ENCODE data around the gene RIMKLA. TPM values are rescaled to one million over a fixed set of nuclear protein-coding genes. Genes with fewer than 3 reads are reported as not detected.

The RIMKLA gene
- total RNA-seq, 1 donor from 2014 or later, result 0.25 TPM

DNA sequence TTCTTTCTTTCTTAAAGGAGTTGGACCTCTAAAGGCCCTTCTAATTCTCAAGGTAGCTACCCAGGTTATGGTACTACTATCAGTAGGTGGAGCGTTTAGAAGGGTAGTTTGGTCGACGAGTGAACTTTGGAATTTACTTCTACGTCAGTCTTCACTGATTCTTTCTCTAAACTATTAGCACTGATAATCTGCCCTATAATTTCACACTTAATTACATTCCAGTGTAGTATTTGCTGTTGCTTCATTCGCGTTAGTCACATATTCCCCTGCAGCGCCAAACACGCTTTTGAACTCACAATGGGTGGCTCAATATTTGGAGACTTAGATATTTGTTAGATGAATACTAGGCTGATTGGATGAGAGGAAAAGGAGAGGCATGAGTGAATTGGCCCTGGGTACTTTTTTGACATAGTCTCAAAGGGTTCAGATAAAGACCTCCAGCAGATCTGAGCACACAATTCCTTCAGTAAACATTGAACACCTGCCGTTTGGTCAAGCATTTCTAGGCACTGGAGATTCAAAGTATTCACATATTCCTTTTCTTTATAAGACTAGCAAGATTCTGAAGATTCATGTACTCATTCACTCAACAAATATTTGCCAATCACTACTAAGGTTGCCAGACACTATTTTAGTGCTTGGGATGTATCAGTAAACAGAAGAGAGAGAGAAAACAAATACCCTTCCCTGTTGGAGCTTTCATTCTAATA is 44.6 kb upstream of the RIMKLA start:
- peaks cover 33% of the 10 kb centered on the region for H3K4me1 ChIP-seq
- peak overlapping the region; percentile 77 to 79 for H3K4me3 ChIP-seq
- intact Hi-C loops (cut with DNase I), result loop anchor here (2.0 kb wide), 1 partner anchor 21 kb away; no protein-coding TSS in a partner anchor
- no peak for DNase-seq (ENCODE audit: extremely low spot score in 2 of 2)
- no peak for TF ChIP-seq POLR2A (IDR thresholded peaks at IDR 0.05)
- TF ChIP-seq POLR2AphosphoS5 (IDR thresholded peaks at IDR 0.05; ENCODE audit: insufficient read depth in 1 of 2, low read depth in 1 of 2), result no peak
- TF ChIP-seq, protein P1, sequence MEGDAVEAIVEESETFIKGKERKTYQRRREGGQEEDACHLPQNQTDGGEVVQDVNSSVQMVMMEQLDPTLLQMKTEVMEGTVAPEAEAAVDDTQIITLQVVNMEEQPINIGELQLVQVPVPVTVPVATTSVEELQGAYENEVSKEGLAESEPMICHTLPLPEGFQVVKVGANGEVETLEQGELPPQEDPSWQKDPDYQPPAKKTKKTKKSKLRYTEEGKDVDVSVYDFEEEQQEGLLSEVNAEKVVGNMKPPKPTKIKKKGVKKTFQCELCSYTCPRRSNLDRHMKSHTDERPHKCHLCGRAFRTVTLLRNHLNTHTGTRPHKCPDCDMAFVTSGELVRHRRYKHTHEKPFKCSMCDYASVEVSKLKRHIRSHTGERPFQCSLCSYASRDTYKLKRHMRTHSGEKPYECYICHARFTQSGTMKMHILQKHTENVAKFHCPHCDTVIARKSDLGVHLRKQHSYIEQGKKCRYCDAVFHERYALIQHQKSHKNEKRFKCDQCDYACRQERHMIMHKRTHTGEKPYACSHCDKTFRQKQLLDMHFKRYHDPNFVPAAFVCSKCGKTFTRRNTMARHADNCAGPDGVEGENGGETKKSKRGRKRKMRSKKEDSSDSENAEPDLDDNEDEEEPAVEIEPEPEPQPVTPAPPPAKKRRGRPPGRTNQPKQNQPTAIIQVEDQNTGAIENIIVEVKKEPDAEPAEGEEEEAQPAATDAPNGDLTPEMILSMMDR (IDR thresholded peaks at IDR 0.05), result no peak
- H3K9me3 ChIP-seq, result no peaks in the 10 kb centered on the region
- H3K27ac ChIP-seq, result peak overlapping the region; percentile 87
- H3K27me3 ChIP-seq, result no peaks in the 10 kb centered on the region
- no peaks in the 10 kb centered on the region for H3K36me3 ChIP-seq

DNA sequence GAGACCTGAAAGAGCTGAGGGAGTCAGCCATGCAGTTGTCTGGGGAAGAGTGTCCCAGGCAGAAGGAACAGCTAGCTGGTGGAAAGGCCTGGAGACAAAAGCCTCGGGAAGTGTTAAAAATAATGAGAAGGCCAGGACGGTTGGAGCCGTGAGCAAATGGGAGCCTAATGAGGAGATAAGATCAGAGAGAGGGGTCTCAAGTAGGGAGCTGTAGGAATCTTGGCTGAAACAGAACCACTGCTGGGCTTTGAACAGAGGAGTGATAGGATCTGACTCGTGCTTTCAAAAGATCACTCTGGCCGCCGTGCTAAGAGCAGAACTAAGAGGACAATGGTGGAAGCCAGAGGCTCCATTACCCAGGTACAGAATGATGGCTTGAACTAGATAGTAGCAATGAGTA is 43.6 kb upstream of the RIMKLA start:
- Histone ChIP-seq H3K27me3 (no peaks in the 10 kb centered on the region), H3K9me3 (no peaks in the 10 kb centered on the region), H3K36me3 (no peaks in the 10 kb centered on the region), H3K27ac (no peak overlapping the region), H3K4me1 (peaks cover 33% of the 10 kb centered on the region), H3K4me3 (no peak overlapping the region)
- intact Hi-C loops (cut with DNase I), result no loop called here
- TF ChIP-seq, protein P1 (IDR thresholded peaks at IDR 0.05), result no peak
- TF ChIP-seq POLR2AphosphoS5 (IDR thresholded peaks at IDR 0.05; ENCODE audit: insufficient read depth in 1 of 2, low read depth in 1 of 2) (no peak), POLR2A (IDR thresholded peaks at IDR 0.05) (no peak)
- DNase-seq (ENCODE audit: extremely low spot score in 2 of 2), result no peak

DNA sequence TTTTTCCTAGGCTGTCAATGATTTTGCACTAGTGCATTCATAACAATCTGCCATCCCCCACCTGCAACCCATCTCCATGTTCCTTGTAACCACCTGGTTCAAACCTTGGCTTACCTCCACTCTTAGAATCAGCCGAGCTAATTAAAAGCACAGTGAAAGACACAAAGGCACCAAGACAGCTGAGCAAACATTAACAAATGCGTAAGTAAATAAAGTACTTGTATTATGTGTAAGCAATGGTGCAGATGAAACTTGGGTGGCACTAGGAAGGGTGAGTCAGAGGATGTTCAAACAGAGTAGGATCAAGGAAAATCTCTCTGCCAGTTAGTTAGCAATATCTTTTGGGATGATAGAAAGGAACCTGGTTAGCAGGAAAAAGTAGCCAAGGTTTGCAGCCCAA is 40.5 kb upstream of the RIMKLA start:
- Histone ChIP-seq H3K9me3 (no peaks in the 10 kb centered on the region), H3K4me1 (peaks cover 11% of the 10 kb centered on the region), H3K4me3 (no peak overlapping the region), H3K27ac (no peak overlapping the region), H3K27me3 (no peaks in the 10 kb centered on the region), H3K36me3 (no peaks in the 10 kb centered on the region)
- no peak for DNase-seq (ENCODE audit: extremely low spot score in 2 of 2)
- TF ChIP-seq, protein P1 (IDR thresholded peaks at IDR 0.05), result no peak
- peak in 1 of 2 donors; percentile 56 for TF ChIP-seq POLR2AphosphoS5 (IDR thresholded peaks at IDR 0.05; ENCODE audit: insufficient read depth in 1 of 2, low read depth in 1 of 2)
- intact Hi-C loops (cut with DNase I), result no loop called here

DNA sequence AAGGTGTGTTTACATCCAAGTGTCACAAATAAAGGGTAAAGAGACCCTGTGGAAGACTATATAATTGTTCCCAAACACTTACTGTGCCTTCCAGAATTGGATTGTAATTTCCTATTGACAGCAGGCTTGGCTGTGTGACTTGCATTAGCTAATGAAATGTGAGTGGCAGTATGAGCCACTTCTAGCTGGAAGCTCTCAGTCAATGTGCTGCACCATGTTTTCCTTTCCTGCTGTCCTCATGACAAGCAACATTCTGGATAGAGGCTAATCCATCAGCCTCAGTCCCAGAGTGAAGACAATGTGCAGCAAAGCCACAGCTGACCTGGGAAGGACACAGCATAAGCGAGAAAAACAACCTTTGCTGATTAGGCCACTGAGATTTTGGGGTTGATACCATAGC is 39.7 kb upstream of the RIMKLA start:
- Histone ChIP-seq H3K27ac (no peak overlapping the region), H3K27me3 (no peaks in the 10 kb centered on the region), H3K36me3 (no peaks in the 10 kb centered on the region), H3K4me3 (no peak overlapping the region), H3K4me1 (peaks cover 8% of the 10 kb centered on the region), H3K9me3 (no peaks in the 10 kb centered on the region)
- TF ChIP-seq POLR2AphosphoS5 (IDR thresholded peaks at IDR 0.05; ENCODE audit: insufficient read depth in 1 of 2, low read depth in 1 of 2), result no peak
- TF ChIP-seq, protein P1 (IDR thresholded peaks at IDR 0.05), result no peak
- intact Hi-C loops (cut with DNase I), result no loop called here
- DNase-seq (ENCODE audit: extremely low spot score in 2 of 2), result no peak

DNA sequence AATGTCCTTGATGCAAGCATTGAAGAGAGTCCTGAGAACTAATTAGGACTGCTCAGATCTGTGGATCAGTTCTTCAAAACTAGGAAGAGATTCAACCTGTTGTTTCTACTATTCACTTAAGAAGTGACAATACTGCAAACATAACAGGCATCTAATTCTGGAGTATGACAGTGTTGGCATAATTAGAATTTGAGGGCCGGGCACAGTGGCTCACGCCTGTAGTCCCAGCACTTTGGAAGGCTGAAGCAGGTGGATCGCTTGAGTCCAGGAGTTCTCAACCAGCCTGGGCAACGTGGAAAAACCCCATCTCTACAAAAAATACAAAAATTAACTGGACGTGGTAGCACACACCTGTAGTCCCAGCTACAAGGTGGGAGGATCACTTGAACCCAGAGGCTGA is 37.5 kb upstream of the RIMKLA start:
- Histone ChIP-seq H3K4me3 (no peak overlapping the region), H3K27ac (no peak overlapping the region), H3K36me3 (no peaks in the 10 kb centered on the region), H3K9me3 (no peaks in the 10 kb centered on the region), H3K27me3 (no peaks in the 10 kb centered on the region), H3K4me1 (no peaks in the 10 kb centered on the region)
- intact Hi-C loops (cut with DNase I), result no loop called here
- no peak for DNase-seq (ENCODE audit: extremely low spot score in 2 of 2)
- TF ChIP-seq POLR2A (IDR thresholded peaks at IDR 0.05) (no peak), POLR2AphosphoS5 (IDR thresholded peaks at IDR 0.05; ENCODE audit: insufficient read depth in 1 of 2, low read depth in 1 of 2) (no peak)
- TF ChIP-seq, protein P1 (IDR thresholded peaks at IDR 0.05), result no peak

Data from vagina (tissue), 2 donors.